ENCODE data around the gene AKTIP. TPM values are rescaled to one million over a fixed set of nuclear protein-coding genes. Genes with fewer than 3 reads are reported as not detected.
A peak's percentile ranks its signal among the peaks of the same experiment; 100 is the strongest.

Gene AKTIP
- total and polyA plus RNA-seq, 9 of the 15 experiments (the other 6 are each of a cell fraction or from before 2014, with no cell fraction given): 3.0 to 10.7 (median 4.4) TPM

DNA sequence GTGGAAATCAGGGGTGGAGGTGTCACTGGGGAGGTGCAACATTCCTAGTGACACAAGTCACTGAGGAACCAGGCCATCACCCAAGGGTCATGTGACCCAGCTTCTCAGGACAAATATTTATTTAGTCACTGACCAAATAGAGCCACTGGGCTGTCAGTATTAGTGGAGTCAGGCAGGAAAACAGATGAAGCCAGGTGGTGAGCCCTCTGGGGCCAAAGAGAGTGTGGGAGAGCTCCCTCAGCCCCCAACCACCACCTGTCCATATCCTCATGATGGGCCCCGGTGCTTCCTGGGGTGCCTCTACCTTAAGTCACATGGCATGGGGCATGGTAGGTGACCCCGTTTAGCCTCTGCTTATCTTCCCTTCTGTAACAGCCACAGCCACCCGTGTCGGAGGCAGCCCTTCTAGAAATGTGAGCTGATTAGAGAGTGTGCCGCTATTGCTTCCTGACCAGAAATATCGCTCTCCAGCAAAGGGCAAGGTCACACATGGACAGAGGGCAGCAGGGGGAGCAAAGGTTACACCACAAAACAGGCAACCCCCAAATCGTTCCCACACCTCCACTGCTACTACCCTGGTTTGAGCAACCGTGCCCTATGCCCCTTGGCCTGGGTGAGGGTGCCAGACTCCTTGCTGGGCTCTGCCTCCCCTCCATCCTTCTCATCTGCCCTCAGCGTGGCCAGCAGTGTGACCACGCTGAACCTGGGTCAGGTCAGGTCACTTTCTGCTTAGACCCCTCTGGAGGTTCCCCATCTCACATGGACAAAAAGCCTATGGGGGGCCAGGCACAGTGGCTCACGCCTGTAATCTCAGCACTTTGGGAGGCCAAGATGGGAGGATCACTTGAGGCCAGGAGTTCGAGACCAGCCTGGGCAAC is 8.6 kb upstream of the AKTIP start:
- ATAC-seq (no peak), DNase-seq (ENCODE audit: extremely low read depth in 1 of 4, low spot score in 3 of 4) (no peak), FAIRE-seq (no peak)
- no peak for TF ChIP-seq ZNF24 (IDR thresholded peaks at IDR 0.05)
- peak; percentile 22; the same call in 1 of the 2 replicates for TF ChIP-seq CBFA2T3 (IDR thresholded peaks at IDR 0.05)
- TF ChIP-seq, protein P1, sequence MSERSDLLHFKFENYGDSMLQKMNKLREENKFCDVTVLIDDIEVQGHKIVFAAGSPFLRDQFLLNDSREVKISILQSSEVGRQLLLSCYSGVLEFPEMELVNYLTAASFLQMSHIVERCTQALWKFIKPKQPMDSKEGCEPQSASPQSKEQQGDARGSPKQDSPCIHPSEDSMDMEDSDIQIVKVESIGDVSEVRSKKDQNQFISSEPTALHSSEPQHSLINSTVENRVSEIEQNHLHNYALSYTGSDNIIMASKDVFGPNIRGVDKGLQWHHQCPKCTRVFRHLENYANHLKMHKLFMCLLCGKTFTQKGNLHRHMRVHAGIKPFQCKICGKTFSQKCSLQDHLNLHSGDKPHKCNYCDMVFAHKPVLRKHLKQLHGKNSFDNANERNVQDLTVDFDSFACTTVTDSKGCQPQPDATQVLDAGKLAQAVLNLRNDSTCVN (CRISPR knock-in tag; IDR thresholded peaks at IDR 0.05): no peak
- no peak for TF ChIP-seq ZFP36 (IDR thresholded peaks at IDR 0.05; ENCODE audit: low read depth, low read length, partially characterized antibody)
- no peak for TF ChIP-seq CHD4 (IDR thresholded peaks at IDR 0.05; ENCODE audit: insufficient read depth, insufficient replicate concordance, low read depth, low read length, poor library complexity, severe bottlenecking)
- no peak for TF ChIP-seq NR2C2 (CRISPR knock-in tag; IDR thresholded peaks at IDR 0.05)
- peak; percentile 44; the same call in 1 of the 2 replicates for TF ChIP-seq NR2C2 (tag; IDR thresholded peaks at IDR 0.05)
- peak; percentile 27; the same call in 1 of the 2 replicates for TF ChIP-seq ESRRA (IDR thresholded peaks at IDR 0.05; ENCODE audit: borderline replicate concordance, low read depth)
- TF ChIP-seq, protein P2, sequence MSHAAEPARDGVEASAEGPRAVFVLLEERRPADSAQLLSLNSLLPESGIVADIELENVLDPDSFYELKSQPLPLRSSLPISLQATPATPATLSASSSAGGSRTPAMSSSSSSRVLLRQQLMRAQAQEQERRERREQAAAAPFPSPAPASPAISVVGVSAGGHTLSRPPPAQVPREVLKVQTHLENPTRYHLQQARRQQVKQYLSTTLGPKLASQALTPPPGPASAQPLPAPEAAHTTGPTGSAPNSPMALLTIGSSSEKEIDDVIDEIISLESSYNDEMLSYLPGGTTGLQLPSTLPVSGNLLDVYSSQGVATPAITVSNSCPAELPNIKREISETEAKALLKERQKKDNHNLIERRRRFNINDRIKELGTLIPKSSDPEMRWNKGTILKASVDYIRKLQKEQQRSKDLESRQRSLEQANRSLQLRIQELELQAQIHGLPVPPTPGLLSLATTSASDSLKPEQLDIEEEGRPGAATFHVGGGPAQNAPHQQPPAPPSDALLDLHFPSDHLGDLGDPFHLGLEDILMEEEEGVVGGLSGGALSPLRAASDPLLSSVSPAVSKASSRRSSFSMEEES (CRISPR knock-in tag; IDR thresholded peaks at IDR 0.05): peak; percentile 66
- no peak for TF ChIP-seq U2AF1 (optimal IDR thresholded peaks at IDR 0.05; ENCODE audit: low read depth, low read length)
- in situ Hi-C loops (cut with MboI): loop anchor here (25.0 kb wide), 1 partner anchor 1324 kb away; no protein-coding TSS in a partner anchor
- no peak overlapping the region for H3K27ac ChIP-seq (ENCODE audit: extremely low read depth, low read depth, low read length)
- no peak overlapping the region for H3K4me3 ChIP-seq
- H2AFZ ChIP-seq (ENCODE audit: low read depth, low read length): no peak overlapping the region
- H4K20me1 ChIP-seq (replicated peaks; ENCODE audit: control insufficient read depth, insufficient read depth, low read length): no peaks in the 10 kb centered on the region
- peaks cover 0 to 4% of the 10 kb centered on the region in 2 experiments; a peak in 2 of 5 replicates for H3K4me1 ChIP-seq (replicated peaks in 1 of 2; ENCODE audit: control insufficient read depth in 2 of 2, insufficient read depth in 2 of 2, low read length in 2 of 2)
- POLR2A ChIA-PET: no interaction called here
- no peak overlapping the region for H3K4me2 ChIP-seq (ENCODE audit: insufficient read depth, low read length)
- no peak overlapping the region for H3K9ac ChIP-seq (ENCODE audit: insufficient read depth in 1 of 2, low read depth in 2 of 2, low read length in 2 of 2)
- WGBS (ENCODE audit: insufficient coverage, low coverage, missing lambda C conversion rate): 1% methylated on average over 12 of the region's 12 CpGs
- no peaks in the 10 kb centered on the region; a peak in 2 of 5 replicates for H3K27me3 ChIP-seq (ENCODE audit: control insufficient read depth in 2 of 2, insufficient read depth in 2 of 2, low read length in 2 of 2)
- BruUV-seq (replicated peaks): no TSS peak
- no peaks in the 10 kb centered on the region for H3K9me3 ChIP-seq (replicated peaks; ENCODE audit: control insufficient read depth, insufficient read depth, low read depth, low read length)
- no peaks in the 10 kb centered on the region for H3K9me1 ChIP-seq (ENCODE audit: control insufficient read depth, insufficient read depth, low read length)
- intact Hi-C loops (cut with micrococcal nuclease): loop anchor here (5.0 kb wide), 1 partner anchor 94 kb away; no protein-coding TSS in a partner anchor
- CTCF ChIA-PET (ENCODE audit: low intra/inter-chr PET ratio): interaction anchor here (1.3 kb wide), 1 partner anchor 304 kb away, joined by 4 read pairs; no protein-coding TSS in a partner anchor
- H3K79me2 ChIP-seq (ENCODE audit: control insufficient read depth, insufficient read depth, low read length): no peaks in the 10 kb centered on the region
- no peaks in the 10 kb centered on the region for H3K36me3 ChIP-seq (ENCODE audit: control insufficient read depth, insufficient read depth, low read length)
